Measurements from ENCODE around the gene ATF7.

ATF7 gene

DNA sequence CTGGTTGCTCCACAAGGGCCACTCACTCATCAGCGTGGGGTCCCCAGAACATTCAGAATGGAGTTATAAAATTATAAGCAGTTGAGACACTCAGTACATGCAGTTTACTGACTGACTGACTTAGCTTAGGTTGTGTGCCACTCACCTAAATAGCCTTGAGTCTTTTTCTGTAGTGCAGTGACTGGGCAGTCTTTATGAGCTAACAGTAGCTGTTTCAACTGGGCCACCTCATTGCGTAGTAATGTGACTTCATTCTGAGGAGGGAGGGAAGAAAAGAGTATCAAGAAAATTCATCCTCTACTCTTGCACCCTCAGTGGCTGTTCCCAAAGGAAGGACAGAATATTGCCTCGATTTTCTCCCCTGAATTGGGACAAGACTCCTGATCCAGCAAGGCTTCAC, 103.1 kb downstream of the ATF7 start:
- DNase-seq (ENCODE audit: low spot score): no peak

DNA sequence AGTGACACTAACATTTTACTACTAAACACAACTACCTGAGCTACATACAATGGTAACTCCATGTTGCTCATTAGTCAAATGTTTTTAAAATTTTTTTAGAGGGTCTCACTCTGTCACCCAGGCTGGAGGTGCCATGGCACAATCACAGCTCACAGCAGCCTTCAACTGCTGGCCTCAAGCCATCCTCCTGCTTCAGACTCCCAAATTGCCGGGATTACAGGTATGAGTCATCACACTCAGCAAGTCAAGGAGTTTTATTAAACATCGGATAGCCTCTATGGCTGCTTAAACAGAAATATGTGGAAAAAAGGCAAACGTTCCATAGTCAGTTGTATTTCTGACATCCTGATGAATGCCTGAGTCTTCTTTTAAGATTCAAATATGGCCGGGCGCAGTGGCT, 107.8 kb downstream of the ATF7 start:
- no peak for DNase-seq (ENCODE audit: low spot score)

DNA sequence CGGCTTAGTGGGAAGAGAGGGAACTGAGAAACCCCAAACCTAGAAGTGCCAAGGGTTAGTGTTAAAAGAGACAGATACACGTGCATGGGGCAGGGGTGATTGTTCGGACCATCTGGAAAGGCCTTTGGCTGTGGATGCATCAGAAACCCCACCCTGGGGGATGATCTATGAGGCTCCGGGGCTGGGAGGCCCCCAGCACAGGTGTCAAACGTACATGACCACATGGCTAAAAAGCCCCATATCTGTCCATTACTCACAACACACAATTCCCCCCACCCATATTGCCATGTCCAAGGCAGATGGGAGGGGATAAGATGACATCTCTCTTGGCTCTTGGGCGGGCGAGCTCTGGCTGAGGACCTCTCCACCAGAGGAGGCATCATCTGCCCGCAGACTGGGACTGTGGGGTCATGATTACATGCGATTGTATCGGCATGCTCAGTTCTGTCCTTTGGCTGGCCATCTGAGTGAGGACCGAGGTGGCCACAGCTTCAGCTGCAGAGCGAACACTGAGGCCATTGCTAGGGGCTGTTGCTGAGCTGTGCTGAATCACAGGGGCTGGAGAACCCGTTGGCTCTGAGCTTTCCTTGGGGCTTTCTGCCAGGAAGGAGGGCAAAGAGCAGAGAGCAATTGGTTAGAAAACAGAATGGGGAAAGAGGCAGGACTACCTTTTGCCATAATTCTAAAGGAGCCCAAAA, 109.3 kb downstream of the ATF7 start:
- DNase-seq (ENCODE audit: low spot score): no peak

DNA sequence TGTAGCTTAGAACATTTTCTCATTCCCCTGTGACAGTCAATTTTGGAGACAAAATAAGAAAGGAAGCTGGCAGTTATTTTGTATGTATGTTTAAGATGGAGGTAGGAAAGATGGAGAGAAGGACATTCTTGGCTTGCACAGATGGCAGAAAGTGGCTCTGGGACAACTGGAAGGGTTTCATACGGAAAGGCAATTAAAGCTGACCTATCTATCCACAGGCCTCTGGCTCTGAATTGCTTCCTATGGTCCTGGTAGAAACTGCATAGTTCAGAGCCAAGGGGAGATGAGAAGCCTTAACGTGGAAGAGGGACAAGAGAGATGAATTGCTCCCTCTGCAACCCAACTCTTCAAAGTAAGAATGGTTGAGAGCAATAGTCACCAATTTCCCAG, 110.9 kb downstream of the ATF7 start:
- no peak for DNase-seq (ENCODE audit: low spot score)

DNA sequence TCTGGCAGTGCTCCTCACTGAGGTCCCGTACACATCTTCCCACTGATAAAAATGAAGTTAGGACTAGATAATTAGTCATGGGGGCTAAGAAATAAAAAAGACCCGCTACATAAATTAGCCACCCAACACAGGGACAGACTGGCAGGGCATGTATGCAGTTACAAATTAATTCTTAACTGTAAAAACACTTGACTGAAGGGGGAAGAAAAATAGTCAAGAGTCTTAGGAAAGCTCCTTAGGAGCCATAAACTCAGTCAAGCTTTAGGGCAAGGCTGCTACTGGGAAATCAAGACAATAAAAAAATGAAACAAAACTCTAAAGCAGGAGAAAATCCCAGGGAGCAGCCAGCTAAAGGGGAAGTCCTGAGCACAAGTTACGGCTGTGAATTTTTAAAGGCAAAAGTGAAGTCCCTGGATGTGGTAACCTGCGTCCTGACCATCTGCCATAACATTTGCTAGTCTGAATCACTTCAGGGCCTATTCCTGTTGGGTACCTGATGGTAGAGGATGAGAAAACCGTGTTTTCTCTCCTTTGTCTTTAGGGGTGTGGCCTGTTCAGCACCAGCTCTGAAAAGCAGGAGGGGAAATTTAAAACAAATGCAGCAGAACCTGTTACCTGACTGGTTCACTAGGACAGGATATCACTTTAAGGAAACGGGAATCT, 111.4 kb downstream of the ATF7 start:
- DNase-seq (ENCODE audit: low spot score): no peak

DNA sequence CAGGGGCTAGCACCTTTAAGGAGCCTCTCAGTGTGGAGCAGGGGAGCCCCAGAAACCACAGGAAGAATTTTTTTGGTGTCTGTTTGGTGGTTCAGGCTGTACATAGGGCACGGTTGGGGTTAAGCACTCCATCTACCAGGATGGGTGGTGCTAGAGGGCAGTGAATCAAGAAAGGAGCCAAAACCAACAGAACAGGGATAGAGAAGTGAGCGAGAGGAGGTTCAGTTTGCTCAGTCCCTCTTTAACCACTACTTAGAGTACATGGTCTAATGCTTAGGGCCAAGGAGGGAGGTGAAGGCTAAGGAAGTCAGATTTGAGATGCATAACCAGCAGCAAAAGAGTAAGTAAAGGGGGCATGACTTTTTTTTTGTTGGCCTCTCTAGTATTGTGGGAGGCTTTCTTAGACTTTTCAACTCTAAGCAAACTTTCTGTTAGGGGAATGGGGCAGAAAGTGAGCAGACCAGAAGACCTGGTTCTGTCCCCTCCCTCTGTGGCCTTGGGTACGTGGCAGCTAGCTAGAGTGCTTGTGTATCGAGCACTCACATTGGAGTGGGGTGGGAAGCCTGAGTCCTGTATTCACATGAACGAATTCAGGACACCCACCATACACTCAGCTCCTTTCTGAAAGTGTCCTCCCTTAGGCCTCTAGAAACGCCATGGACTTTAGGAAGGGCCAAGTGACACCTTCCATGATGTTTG, 112.3 kb downstream of the ATF7 start:
- DNase-seq (ENCODE audit: low spot score): no peak

DNA sequence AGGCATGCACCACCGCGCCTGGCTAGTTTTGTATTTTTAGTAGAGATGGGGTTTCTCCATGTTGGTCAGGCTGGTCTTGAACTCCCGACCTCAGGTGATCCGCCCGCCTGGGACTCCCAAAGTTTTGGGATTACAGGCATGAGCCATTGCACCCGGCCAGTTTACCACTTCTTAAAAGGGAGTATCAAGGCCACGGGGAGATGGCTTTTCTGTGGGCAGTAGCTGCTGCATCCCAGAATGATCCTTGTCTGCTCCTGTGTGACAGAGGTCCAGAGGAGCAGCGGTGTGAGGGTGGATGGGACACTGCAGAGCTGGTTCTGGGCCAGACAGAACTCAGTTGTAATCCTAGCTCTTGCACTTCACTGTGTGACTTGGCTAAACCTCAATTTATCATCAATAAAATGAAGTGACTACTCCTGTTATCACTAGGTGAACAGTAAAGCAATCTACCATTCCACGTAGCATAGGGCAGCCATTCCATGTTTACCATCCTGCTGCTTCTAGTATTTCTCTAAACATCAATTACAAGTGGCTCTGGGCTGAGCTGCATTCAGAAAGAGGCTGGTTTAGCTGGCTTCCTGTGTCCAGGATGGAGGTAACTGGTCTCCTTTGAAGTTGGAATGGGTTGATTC, 115.9 kb downstream of the ATF7 start:
- no peak for DNase-seq (ENCODE audit: low spot score)

DNA sequence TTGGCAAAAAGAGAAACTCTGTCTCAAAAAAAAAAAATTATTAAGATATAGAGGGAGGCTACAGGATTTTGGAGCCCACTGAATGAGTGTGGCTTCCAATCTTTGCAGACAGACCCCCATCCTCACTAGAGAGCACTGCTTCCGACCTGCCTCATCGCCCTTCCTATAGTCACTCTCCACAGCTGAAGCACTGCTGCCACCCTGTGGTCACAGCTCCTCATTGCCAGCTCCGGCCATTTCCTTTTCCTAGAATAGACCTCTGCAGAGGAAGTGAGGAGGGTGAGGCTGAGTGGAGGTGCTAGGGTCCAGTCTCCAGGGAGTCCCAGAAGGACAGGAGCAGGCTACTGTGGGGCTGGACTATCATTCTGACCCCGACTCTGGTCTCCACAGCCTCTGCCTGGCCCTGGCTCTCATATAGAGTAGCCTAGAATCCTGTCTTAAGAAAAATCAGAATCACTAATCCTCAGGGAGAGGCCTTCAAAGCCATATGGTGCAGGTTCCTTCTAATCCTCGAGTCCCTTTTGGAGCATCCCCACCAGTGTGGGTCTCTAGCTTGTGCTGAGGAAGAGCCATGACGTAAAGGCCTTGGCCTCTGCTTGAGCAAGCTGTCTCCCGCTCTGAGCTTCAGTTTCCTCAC, 117.5 kb downstream of the ATF7 start:
- DNase-seq (ENCODE audit: low spot score): peak; percentile 94

DNA sequence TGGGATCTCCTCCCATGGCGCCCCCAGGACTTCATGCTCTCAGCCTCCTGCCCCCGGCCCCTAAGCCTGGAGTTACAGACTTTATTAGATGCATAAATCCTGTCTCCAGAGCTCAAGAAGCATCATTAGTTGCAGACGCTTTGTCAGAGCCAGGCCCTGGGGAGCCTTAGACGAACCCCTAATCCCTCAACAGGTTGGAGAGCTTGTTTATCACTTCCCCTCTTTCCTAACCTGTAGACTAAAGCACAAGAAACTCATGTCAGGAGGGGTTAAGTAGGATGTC, 118.6 kb downstream of the ATF7 start:
- no peak for DNase-seq (ENCODE audit: low spot score)

DNA sequence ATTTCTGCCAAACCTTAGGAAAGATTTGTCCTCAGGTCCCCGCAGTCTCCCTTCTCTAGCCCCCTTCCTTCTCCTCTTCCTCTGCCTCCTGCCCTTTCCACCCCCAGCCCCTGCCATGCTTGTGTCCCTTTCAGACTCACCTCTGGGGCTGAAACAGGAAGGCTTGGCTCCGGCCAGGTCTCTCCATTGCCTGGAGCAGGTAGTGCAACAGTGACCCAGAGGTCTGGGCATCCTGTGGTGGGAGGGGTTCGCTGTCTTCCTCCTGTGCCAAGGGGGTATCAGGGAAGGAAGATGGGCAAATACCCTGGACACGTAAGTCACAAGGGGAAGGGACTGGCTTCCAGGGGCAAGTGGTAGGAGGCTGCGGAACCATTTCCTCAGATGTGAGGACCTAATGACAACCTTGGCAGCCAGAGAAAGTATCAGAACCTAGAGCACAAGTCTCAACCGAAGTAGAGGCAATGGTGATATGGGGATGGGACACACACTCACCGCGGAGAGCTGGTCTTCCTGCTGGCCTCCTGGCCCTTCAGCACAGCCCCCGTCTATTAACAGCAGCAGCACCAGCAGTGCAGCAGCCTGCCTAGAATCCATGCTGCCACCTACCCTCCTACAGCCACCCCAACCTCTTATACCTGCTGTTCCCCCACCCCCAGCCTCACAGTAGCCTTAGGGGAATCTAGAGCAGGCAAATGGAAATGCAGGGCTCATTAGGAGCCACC, 119.1 kb downstream of the ATF7 start, which contains the start of gene NPFF:
Gene NPFF (minus strand): TSS at position 604 of the 722 bp plus-strand sequence. CDS start 10 bp downstream, at position 594.
- DNase-seq (ENCODE audit: low spot score): no peak

DNA sequence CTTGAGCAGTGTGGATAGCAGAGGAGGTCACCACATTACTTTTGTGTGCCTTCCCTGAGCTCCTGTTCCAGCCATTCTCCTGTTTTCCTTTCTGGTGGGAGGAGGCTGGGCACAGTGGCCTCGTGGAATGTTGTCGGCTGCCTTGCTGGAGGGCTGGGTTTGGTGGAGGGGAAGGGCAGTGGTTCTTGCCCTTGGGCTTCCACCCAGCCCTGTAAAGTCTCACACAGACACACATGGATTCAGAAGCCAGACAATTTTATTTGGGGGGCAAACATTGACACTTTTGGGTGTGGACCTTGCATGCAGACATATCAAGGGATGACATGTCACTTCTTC, 119.8 kb downstream of the ATF7 start:
- DNase-seq (ENCODE audit: low spot score): no peak

DNA sequence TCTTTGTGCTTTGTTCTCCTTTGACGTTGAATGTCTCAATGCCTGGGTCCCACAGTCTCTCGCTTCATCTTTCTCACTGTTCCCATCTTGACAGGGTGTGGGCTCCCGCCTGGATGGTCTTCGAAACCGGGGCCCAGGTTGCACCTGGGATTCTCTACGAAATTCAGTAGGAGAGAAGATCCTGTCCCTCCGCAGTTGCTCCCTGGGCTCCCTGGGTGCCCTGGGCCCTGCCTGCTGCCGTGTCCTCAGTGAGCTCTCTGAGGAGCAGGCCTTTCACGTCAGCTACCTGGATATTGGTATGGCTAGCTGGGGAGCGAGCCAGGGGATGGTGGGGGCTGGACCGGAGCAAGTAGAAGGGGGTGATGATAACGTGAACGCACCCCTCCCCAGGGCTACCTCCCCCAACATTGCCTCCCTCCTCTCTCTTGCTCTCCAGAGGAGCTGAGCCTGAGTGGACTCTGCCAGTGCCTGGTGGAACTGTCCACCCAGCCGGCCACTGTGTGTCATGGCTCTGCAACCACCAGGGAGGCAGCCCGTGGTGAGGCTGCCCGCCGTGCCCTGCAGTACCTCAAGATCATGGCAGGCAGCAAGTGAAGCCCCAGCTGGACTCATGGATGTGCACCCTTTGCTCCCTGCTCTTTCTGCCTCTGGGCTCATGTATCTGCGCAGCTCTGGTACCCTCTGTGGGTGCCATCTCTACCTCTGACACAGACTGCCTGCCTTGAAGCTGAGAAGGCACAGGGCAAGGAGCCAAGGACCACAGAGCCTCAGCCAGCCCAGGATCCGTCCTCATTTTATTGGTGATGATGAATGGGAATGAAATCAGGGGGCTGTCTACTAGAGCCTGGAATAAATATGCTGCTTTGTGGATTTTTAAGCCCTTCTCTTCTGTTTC, 120.4 kb downstream of the ATF7 start:
- DNase-seq (ENCODE audit: low spot score): no peak

DNA sequence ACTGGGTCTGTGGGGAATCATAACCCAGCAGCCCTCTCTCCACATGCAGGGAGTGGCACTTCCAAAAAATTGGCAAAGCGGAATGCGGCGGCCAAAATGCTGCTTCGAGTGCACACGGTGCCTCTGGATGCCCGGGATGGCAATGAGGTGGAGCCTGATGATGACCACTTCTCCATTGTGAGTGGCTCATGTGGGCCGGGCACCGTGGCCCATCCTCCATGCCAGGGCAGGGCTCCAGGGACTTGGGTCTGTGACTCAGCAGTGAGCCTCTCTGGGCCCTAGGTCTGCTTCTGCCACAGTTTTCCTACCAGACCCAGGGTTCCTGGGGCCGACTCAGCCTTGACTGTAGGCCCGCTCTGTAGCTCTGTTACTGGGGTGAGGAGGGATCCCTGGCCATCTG, 121.1 kb downstream of the ATF7 start:
- DNase-seq (ENCODE audit: low spot score): no peak

DNA sequence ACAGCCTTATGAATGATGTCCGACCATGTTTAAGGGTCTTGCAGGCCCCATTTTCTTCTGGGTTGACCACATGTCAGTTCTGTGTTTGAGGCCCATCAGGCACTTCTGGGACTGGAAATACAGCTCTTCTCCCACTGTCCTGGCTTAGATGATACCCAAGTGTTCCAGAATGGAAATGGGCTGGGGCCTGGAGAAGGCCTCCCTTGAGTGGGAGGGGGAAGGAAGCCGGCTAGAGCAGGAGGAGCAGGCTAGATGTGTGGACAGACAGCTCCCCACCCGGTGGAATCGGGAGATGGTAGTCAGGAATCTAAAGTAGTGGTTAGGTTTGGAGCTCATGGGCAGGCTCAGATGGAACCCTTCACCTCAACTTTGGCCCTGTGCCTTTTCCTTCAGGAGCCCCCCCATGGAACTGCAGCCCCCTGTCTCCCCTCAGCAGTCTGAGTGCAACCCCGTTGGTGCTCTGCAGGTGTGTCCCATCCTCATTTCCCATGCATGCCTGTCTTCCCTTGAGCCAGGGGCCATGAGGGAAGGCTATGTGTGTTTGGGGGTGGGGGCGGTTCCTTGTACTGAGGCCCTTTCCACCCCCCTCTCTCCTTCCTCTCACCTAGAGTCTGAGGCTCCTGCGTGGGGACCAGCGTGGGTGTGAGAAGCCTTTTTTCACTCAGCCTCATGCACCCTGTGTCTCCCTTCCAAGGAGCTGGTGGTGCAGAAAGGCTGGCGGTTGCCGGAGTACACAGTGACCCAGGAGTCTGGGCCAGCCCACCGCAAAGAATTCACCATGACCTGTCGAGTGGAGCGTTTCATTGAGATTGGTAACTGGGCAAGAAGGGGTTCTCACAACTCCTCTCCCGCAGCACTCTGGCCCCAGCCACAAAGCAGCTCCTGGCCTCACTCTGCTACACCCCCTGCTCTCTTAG, 121.9 kb downstream of the ATF7 start:
- no peak for DNase-seq (ENCODE audit: low spot score)

DNA sequence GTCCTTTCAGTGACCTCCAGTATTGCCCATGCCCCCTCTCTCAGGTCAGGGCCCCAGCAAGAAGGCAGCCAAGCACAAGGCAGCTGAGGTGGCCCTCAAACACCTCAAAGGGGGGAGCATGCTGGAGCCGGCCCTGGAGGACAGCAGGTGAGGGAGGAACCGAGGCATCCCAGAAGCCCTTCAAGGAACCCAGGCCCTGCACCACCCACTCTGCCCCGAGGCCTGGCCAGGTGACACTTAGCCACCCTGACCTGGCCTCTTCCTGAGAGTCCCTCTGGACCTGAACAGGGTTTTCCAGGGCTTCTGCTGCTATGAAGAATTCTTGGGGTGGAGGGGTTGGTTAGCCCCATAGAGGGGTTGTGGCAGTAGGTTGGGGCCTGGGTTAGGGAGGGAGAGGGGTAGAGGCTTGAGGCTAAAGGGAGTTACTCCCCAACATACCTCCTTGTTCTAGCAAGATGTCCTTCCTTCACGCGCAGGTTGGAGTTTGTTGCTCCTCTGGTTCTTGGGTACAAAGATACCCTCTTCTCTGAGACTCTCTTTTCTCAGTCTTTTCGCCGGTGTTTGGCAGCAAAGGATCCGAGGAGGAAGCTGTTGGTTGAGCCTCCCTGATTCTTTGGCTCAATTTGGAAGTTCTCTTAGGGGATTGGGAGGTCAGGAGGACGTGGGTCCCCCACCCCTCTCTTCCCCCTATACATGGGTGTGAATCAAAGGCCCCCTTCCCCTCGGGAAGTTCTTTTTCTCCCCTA, 123.0 kb downstream of the ATF7 start:
- no peak for DNase-seq (ENCODE audit: low spot score)

DNA sequence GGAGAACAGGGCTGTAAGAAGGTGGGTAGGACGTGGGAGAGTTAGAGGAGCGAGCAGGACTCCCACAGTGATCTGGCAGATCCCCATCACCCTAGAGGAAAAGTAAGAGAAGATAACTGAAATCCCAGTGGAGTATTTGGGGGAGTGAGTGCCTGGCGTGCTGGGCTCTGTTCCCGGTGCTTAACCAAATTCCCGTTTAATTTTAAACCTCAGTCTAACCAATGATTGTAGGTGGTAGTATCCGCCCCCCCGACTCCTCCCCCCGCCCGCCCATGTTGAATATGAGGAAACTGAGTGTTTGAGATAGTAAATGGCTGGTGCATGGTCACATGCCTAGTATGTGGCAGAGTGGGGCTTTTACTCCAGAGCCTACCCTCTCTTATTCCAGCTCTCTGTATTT, 123.9 kb downstream of the ATF7 start:
- DNase-seq (ENCODE audit: low spot score): no peak

DNA sequence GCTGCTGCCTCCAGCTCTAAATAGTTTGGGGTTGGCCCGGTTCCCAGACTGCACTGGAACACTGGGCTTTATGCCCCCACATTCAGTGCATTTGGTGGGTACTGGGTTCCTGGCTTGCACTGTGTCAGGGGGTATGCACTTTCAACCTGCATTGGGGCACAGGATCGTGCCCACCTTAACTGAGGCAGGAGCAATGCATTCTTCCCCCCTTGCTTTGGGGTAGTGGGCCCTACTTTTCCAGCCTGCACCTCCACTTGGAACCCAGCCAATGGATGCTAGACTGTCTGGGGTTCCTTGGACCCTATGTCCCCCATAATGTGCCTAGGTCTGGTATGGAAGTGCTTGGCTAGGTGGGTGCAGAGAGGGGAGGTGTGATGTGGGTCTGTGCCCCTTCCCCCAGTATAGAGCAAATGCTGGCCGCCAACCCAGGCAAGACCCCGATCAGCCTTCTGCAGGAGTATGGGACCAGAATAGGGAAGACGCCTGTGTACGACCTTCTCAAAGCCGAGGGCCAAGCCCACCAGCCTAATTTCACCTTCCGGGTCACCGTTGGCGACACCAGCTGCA, 124.5 kb downstream of the ATF7 start:
- no peak for DNase-seq (ENCODE audit: low spot score)

DNA sequence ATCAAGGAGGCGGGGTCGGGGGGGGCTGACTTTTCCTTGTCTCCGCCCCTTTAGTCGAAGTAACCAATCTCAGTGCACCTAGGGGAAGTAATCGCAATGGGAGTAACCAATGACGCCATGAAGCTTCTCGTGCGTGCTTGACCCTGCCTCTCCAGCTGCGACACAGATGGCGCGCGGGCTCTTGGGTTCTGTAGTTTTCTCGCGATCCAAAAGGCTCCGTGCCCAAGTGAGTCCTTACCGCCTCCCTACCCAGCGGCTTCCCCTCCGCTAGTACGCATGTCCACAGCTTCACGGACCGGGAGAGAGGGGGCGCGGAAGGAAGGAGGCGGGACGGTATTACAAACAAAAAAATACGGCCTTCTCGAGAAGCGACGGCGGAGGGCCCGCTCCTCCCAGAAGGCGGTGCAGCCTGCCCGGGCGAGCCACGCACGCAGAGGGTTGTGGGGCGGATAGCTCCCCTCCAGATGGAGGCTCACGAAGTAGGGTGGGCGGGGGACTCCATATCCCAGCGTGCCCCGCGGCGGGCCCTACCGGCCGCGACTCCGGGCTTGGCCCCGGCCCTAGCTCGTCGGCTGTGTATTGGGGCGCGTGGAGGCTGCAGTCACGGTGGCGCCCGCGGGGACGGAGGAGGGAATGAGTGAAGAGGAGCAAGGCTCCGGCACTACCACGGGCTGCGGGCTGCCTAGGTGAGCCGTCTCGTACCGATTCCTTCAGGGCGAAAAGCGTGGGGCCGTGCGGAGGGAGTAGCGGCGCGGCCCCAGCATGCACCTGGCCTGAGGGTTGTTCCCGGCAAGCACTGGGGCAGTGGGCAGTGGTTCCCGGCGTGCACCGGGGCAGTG, 125.2 kb downstream of the ATF7 start, which contains the start of gene TARBP2:
Gene TARBP2 (plus strand): TSS at position 508 of the 839 bp plus-strand sequence. CDS start 126 bp downstream, at position 634.
- peak; percentile 100 for DNase-seq (ENCODE audit: low spot score)
